H1 (cell line): Measurements from ENCODE around the gene TGFA. TPM values are rescaled to one million over a fixed set of nuclear protein-coding genes. Genes with fewer than 3 reads are reported as not detected.

Experiments
- CTCF ChIA-PET: fragments of 300-600 bp; sonication (Branson Sonifier 250); formaldehyde crosslinking; loops from one replicate; lab custom pipeline; 2021; ENCODE audit not compliant: partially characterized antibody; lab: Charles Lee
- POLR2A ChIA-PET: fragments of 300-600 bp; sonication (Branson Sonifier 250); formaldehyde crosslinking; loops from one replicate; lab custom pipeline; 2021; ENCODE audit warnings: inconsistent platforms; ENCODE audit not compliant: partially characterized antibody; lab: Charles Lee
- DNase-seq, 2 experiments: peaks; one replicate each; pipeline versions ENCODE4 v3.0.0 to v3.0.0-alpha.2; 2010 to 2022; ENCODE audit warnings: low spot score in 2 of 2, low read depth in 1 of 2, mixed read lengths in 1 of 2
- FAIRE-seq: peaks from 2 replicates; lab custom pipeline; 2011; peaks lifted over from hg19 to GRCh38; lab: Jason Lieb, UNC
- H2AFZ ChIP-seq: 2 replicates; pipeline ENCODE4 v1.8.1; 2012; ENCODE audit warnings: low read length, inconsistent platforms
- H2AK5ac ChIP-seq: 2 replicates; pipeline ENCODE4 v1.6.1; 2013; ENCODE audit warnings: low read depth, low read length
- H2BK120ac ChIP-seq: replicated peaks from 2 replicates; pipeline ENCODE3; 2013; ENCODE audit warnings: low read depth, low read length, inconsistent platforms
- H2BK12ac ChIP-seq: 2 replicates; pipeline ENCODE4 v1.6.1; 2013; ENCODE audit warnings: low read depth, low read length
- H2BK15ac ChIP-seq: 2 replicates; pipeline ENCODE4 v1.6.1; 2013; ENCODE audit warnings: low read length
- H2BK20ac ChIP-seq: 2 replicates; pipeline ENCODE4 v1.6.1; 2013; ENCODE audit warnings: low read length
- H2BK5ac ChIP-seq: 2 replicates; pipeline ENCODE4 v1.6.1; 2013; ENCODE audit warnings: low read depth, low read length
- H3K14ac ChIP-seq: 2 replicates; pipeline ENCODE4 v1.6.1; 2013; ENCODE audit warnings: inconsistent platforms; ENCODE audit not compliant: insufficient read length
- H3K18ac ChIP-seq: 2 replicates; pipeline ENCODE4 v1.6.1; 2013; ENCODE audit warnings: low read length; ENCODE audit errors: extremely low read depth
- H3K23ac ChIP-seq: 2 replicates; pipeline ENCODE4 v1.6.1; 2013; ENCODE audit warnings: inconsistent platforms; ENCODE audit not compliant: insufficient read length
- H3K23me2 ChIP-seq: 2 replicates; pipeline ENCODE4 v1.6.1; 2013; ENCODE audit warnings: low read depth, low read length
- H3K27ac ChIP-seq: 2 replicates; pipeline ENCODE4 v1.6.1; 2011; ENCODE audit warnings: low read depth, low read length, inconsistent platforms
- H3K27me3 ChIP-seq, 4 experiments: replicated peaks in 1 of 4; 1 replicate in 1 of 4; 2 replicates in 3 of 4; pipeline versions ENCODE4 v1.6.1 to v1.8.1; 2011 to 2013; ENCODE audit warnings: low read length in 3 of 4, mild to moderate bottlenecking in 3 of 4, inconsistent platforms in 2 of 4, mixed read lengths in 2 of 4, moderate library complexity in 1 of 4; ENCODE audit not compliant: control insufficient read depth in 3 of 4, insufficient read depth in 3 of 4; ENCODE audit errors: extremely low read depth in 1 of 4
- H3K36me3 ChIP-seq, 4 experiments: 2 replicates each; pipeline versions ENCODE4 v1.6.1 to v1.8.1; 2011 to 2013; ENCODE audit warnings: mild to moderate bottlenecking in 4 of 4, low read length in 3 of 4, moderate library complexity in 2 of 4, control low read depth in 1 of 4, inconsistent platforms in 1 of 4; ENCODE audit not compliant: insufficient read depth in 4 of 4, control insufficient read depth in 2 of 4
- H3K4ac ChIP-seq: replicated peaks from 2 replicates; pipeline ENCODE3; 2013; ENCODE audit warnings: low read length, low read depth, mixed read lengths, inconsistent platforms; ENCODE audit not compliant: insufficient read length
- H3K4me1 ChIP-seq, 4 experiments: replicated peaks in 1 of 4; 1 replicate in 1 of 4; 2 replicates in 3 of 4; pipeline versions ENCODE4 v1.6.1 to v1.8.1; 2011 to 2013; ENCODE audit warnings: low read length in 3 of 4, inconsistent platforms in 2 of 4, mixed read lengths in 1 of 4; ENCODE audit not compliant: insufficient read depth in 4 of 4, control insufficient read depth in 3 of 4
- H3K4me2 ChIP-seq, 2 experiments: 2 replicates each; pipeline versions ENCODE4 v1.6.1 to v1.8.1; 2011 to 2013; ENCODE audit warnings: low read depth in 2 of 2, low read length in 2 of 2, control low read depth in 1 of 2, inconsistent platforms in 1 of 2, mild to moderate bottlenecking in 1 of 2; ENCODE audit not compliant: insufficient read depth in 1 of 2
- H3K4me3 ChIP-seq, 4 experiments: fragments of 200-600, 300-600 bp in 1 of 4; sonication (generic), shearing (Covaris generic), sonication (Bioruptor Twin) in 1 of 4; 2 replicates each; pipeline versions ENCODE4 v1.5.1 to v1.8.1; 2011 to 2016; ENCODE audit warnings: low read length in 4 of 4, low read depth in 3 of 4, control low read depth in 2 of 4, inconsistent platforms in 2 of 4, mild to moderate bottlenecking in 2 of 4, mixed read lengths in 1 of 4, moderate library complexity in 1 of 4; ENCODE audit not compliant: insufficient read depth in 2 of 4; ENCODE audit errors: extremely low read depth in 1 of 4
- H3K56ac ChIP-seq: replicated peaks from 2 replicates; pipeline ENCODE3; 2013; ENCODE audit warnings: low read depth, mild to moderate bottlenecking, mixed read lengths, low read length, inconsistent platforms; ENCODE audit not compliant: insufficient read length
- H3K79me1 ChIP-seq: 2 replicates; pipeline ENCODE4 v1.6.1; 2013; ENCODE audit warnings: low read depth, low read length, control low read depth
- H3K79me2 ChIP-seq, 2 experiments: 2 replicates each; pipeline versions ENCODE4 v1.6.1 to v1.8.1; 2012 to 2013; ENCODE audit warnings: low read length in 2 of 2, mild to moderate bottlenecking in 2 of 2, inconsistent platforms in 1 of 2; ENCODE audit not compliant: insufficient read depth in 2 of 2, control insufficient read depth in 1 of 2
- H3K9ac ChIP-seq, 4 experiments: replicated peaks in 1 of 4; 1 replicate in 1 of 4; 2 replicates in 3 of 4; pipeline versions ENCODE4 v1.6.1 to v1.8.1; 2011 to 2013; ENCODE audit warnings: low read depth in 3 of 4, low read length in 3 of 4, control low read depth in 2 of 4, mild to moderate bottlenecking in 2 of 4, moderate library complexity in 2 of 4, inconsistent platforms in 1 of 4; ENCODE audit errors: extremely low read depth in 1 of 4
- H3K9me3 ChIP-seq, 2 experiments: 2 replicates each; pipeline versions ENCODE4 v1.6.1 to v1.8.1; 2012 to 2013; ENCODE audit warnings: mild to moderate bottlenecking in 2 of 2, moderate library complexity in 2 of 2, control low read depth in 1 of 2, inconsistent platforms in 1 of 2, low read depth in 1 of 2, low read length in 1 of 2, mixed read lengths in 1 of 2; ENCODE audit not compliant: insufficient read depth in 2 of 2
- H4K20me1 ChIP-seq, 2 experiments: replicated peaks in 1 of 2; 2 replicates each; pipeline versions ENCODE3 to v1.8.1; 2011 to 2013; ENCODE audit warnings: inconsistent platforms in 2 of 2, low read length in 2 of 2, mild to moderate bottlenecking in 1 of 2; ENCODE audit not compliant: insufficient read depth in 2 of 2, control insufficient read depth in 1 of 2
- H4K5ac ChIP-seq: 2 replicates; pipeline ENCODE4 v1.6.1; 2013; ENCODE audit warnings: low read length, low read depth, mixed read lengths, inconsistent platforms; ENCODE audit not compliant: insufficient read length
- H4K8ac ChIP-seq: 2 replicates; pipeline ENCODE4 v1.8.0; 2013; ENCODE audit warnings: mild to moderate bottlenecking, moderate library complexity, low read length, inconsistent platforms; ENCODE audit not compliant: insufficient read depth; ENCODE audit errors: extremely low read depth
- H4K91ac ChIP-seq: replicated peaks from 2 replicates; pipeline ENCODE3; 2013; ENCODE audit warnings: low read length, mixed read lengths, inconsistent platforms; ENCODE audit not compliant: insufficient read length
- ASH2L ChIP-seq: fragments of 200-600, 300-600 bp; sonication (generic); IDR thresholded peaks from one replicate; pipeline ENCODE4 v1.7.1; 2017; ENCODE audit warnings: low read length
- CBX5 ChIP-seq: fragments of 300-800, 300-1000 bp; sonication (generic); IDR thresholded peaks from 2 replicates; pipeline ENCODE4 v1.7.1; 2016; ENCODE audit warnings: antibody characterized with exemption, low read length, low read depth
- CHD1 ChIP-seq: IDR thresholded peaks from 2 replicates; pipeline ENCODE4 v1.6.1; 2012; ENCODE audit warnings: low read depth, low read length, improper control_type of control experiment
- EP300 ChIP-seq, 2 experiments: IDR thresholded peaks; 1 replicate in 1 of 2; 2 replicates in 1 of 2; pipeline ENCODE4 v1.6.1; 2011 to 2012; ENCODE audit warnings: low read depth in 2 of 2, low read length in 2 of 2, mild to moderate bottlenecking in 2 of 2, borderline replicate concordance in 1 of 2, inconsistent platforms in 1 of 2, moderate library complexity in 1 of 2
- GTF2F1 ChIP-seq: IDR thresholded peaks from 2 replicates; pipeline ENCODE4 v1.6.1; 2012; ENCODE audit warnings: low read depth, low read length, improper control_type of control experiment, borderline replicate concordance
- KDM4A ChIP-seq: IDR thresholded peaks from one replicate; pipeline ENCODE4 v1.7.1; 2012; ENCODE audit warnings: low read depth, mild to moderate bottlenecking, moderate library complexity, low read length, inconsistent platforms; ENCODE audit not compliant: severe bottlenecking
- KDM5A ChIP-seq: fragments of 200-600 bp; IDR thresholded peaks from 2 replicates; pipeline ENCODE4 v1.7.1; 2012; ENCODE audit warnings: mild to moderate bottlenecking, low read length, inconsistent platforms, mixed read lengths
- NANOG ChIP-seq: IDR thresholded peaks from 2 replicates; pipeline ENCODE4 v1.6.1; 2011; ENCODE audit warnings: low read length, low read depth, mild to moderate bottlenecking, inconsistent platforms; ENCODE audit not compliant: insufficient read depth, poor library complexity, severe bottlenecking
- POU5F1 ChIP-seq: IDR thresholded peaks from 2 replicates; pipeline ENCODE4 v1.6.1; 2011; ENCODE audit warnings: low read depth, mild to moderate bottlenecking, low read length, moderate library complexity
- RBBP5 ChIP-seq: IDR thresholded peaks from 2 replicates; pipeline ENCODE4 v1.7.1; 2012; ENCODE audit warnings: low read depth, mild to moderate bottlenecking, inconsistent platforms, low read length, moderate library complexity, borderline replicate concordance
- RNF2 ChIP-seq: fragments of 200-900, 300-1000 bp; sonication (generic); IDR thresholded peaks from 2 replicates; pipeline ENCODE4 v1.7.1; 2016; ENCODE audit warnings: borderline replicate concordance, low read depth, mild to moderate bottlenecking, antibody characterized with exemption, low read length; ENCODE audit not compliant: poor library complexity, severe bottlenecking; ENCODE audit errors: missing control alignments
- SIN3A ChIP-seq, 2 experiments: IDR thresholded peaks in 1 of 2; conservative IDR thresholded peaks in 1 of 2; 2 replicates each; pipeline ENCODE4 v1.6.1; 2011 to 2012; ENCODE audit warnings: low read length in 2 of 2, improper control_type of control experiment in 1 of 2, low read depth in 1 of 2, mild to moderate bottlenecking in 1 of 2
- SRF ChIP-seq: IDR thresholded peaks from 2 replicates; pipeline ENCODE4 v1.6.1; 2011; ENCODE audit warnings: mild to moderate bottlenecking, low read depth, low read length, moderate library complexity
- WGBS, 2 experiments: shearing (Covaris generic) in 1 of 2; methylation state at CpG; one replicate each; pipeline versions ENCODE4 v1.1.6 to v1.1.7; 2013 to 2015; ENCODE audit warnings: low lambda C conversion rate in 2 of 2, mixed read lengths in 2 of 2, inconsistent platforms in 1 of 2, low coverage in 1 of 2, missing lambda C conversion rate in 1 of 2; ENCODE audit not compliant: insufficient replicate concordance in 2 of 2, insufficient coverage in 1 of 2, insufficient read length in 1 of 2; ENCODE audit errors: extremely low coverage in 1 of 2, missing lambda C conversion rate in 1 of 2; 5-methylcytosine and 5-hydroxymethylcytosine counted together
- polyA plus RNA-seq, 7 experiments: library from polyadenylated mRNA; depleted of rRNA in 3 of 7; stranded (reverse) in 5 of 7; unstranded in 2 of 7; fragments of >200 nt in 5 of 7; fragments of 200-250 nt in 2 of 7; gene quantifications; 1 replicate in 5 of 7; 2 replicates in 1 of 7; 4 replicates in 1 of 7; pipeline versions ENCODE4 v1.2.1 to v1.2.3, GENCODE V29; 2011 to 2013; ENCODE audit warnings: missing spikeins in 2 of 7, mixed read lengths in 2 of 7
- total RNA-seq: library from RNA; stranded (reverse); fragmentation: NEBNext Ultra II Directional; extraction: Animal tissue kit (Norgen Biotek cat#: 25700); gene quantifications from 2 replicates; pipeline ENCODE4 v1.2.1, GENCODE V29; 2021

TGFA gene
- total and polyA plus RNA-seq, 2 of the 8 experiments (the other 6 are each of a cell fraction or from before 2014, with no cell fraction given): 1.8 to 3.7 TPM

DNA sequence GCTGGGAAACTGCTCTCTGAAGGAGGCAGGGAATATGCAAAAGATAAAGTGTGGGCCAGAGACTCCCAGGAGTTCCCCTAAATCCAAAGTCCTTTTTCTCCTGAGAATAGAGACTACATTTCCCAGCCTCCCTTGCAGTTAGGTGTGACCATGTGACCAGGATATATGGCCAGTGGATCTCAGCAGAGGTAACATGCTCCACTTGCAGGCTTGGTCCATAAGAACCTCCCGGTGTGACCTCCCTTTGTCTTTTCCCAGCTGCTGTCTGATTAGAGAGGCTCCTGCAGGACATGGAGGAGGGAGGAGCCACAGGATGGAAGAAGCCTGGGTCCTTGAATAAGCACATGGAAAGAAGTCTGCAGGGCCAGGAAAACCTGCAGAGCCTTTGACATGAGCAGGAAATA, 76.2 kb downstream of the TGFA start:
- Histone ChIP-seq H2BK120ac (no peak overlapping the region), H3K79me2 (no peaks in the 10 kb centered on the region), H2AK5ac (no peak overlapping the region), H3K27me3 (no peaks in the 10 kb centered on the region), H2BK20ac (no peak overlapping the region), H3K4me3 (no peak overlapping the region), H3K9me3 (peaks cover 3% of the 10 kb centered on the region in 2 experiments; a peak in 2 of 4 replicates), H3K56ac (no peak overlapping the region), H3K23me2 (no peaks in the 10 kb centered on the region; the same call in 1 of the 2 replicates), H4K91ac (no peak overlapping the region), H3K14ac (no peak overlapping the region), H3K9ac (no peak overlapping the region), H3K4me2 (no peak overlapping the region; a peak in 1 of 4 replicates), H4K8ac (no peak overlapping the region), H3K79me1 (no peaks in the 10 kb centered on the region), H4K20me1 (no peaks in the 10 kb centered on the region), H3K4me1 (peaks cover 0 to 2% (median under 1%) of the 10 kb centered on the region in 4 experiments; a peak in 4 of 7 replicates), H2AFZ (peak overlapping the region; percentile 88), H2BK5ac (no peak overlapping the region), H3K18ac (no peak overlapping the region; the same call in 1 of the 2 replicates), H3K23ac (no peak overlapping the region), H2BK12ac (no peak overlapping the region), H3K36me3 (no peaks in the 10 kb centered on the region), H4K5ac (no peak overlapping the region), H2BK15ac (0 out of 2 replicates have a peak overlapping the region, but pooled peaks have one; percentile 18), H3K27ac (no peak overlapping the region), H3K4ac (no peak overlapping the region)
- CTCF ChIA-PET: interaction anchor here (0.6 to 1.6 kb wide), 2 partner anchors 9 to 17 kb away, joined by 3 to 4 read pairs; no protein-coding TSS in a partner anchor
- POLR2A ChIA-PET: no interaction called here
- DNase-seq: peak; percentile 23 to 63
- WGBS, 2 experiments: 9% methylated on average over 1 of the region's 1 CpG; no CpG with 5 or more reads in 1 of the 2 experiments
- FAIRE-seq: peak; percentile 97
- TF ChIP-seq SRF (no peak), NANOG (no peak), RBBP5 (no peak), POU5F1 (no peak), GTF2F1 (no peak), CHD1 (no peak), ASH2L (no peak), KDM5A (no peak), SIN3A (conservative IDR thresholded peaks at IDR 0.05 in 1 of 2, IDR thresholded peaks at IDR 0.05 in 1 of 2; ENCODE audit: low read depth in 1 of 2, low read length in 2 of 2) (no peak), KDM4A (no peak), CBX5 (no peak), EP300 (IDR thresholded peaks at IDR 0.05; ENCODE audit: borderline replicate concordance in 1 of 2, low read depth in 2 of 2, low read length in 2 of 2) (no peak), RNF2 (no peak)
